Breast epithelium (tissue), 4 donors: ENCODE data around the gene HOXC10. TPM values are rescaled to one million over a fixed set of nuclear protein-coding genes. Genes with fewer than 3 reads are reported as not detected.

Experiments used
- DNase-seq, 2 donors: peaks; one replicate each; pipeline ENCODE4 v3.0.0-alpha.2; 2019; ENCODE audit warnings: low spot score in 2 of 2
- H3K27ac ChIP-seq, 2 donors: fragments of 200-600 bp; sonication (generic) in 1 of 2; one replicate each; pipeline ENCODE4 v1.5.1; 2016 to 2019; ENCODE audit warnings: mild to moderate bottlenecking in 1 of 2
- H3K27me3 ChIP-seq, 2 donors: fragments of 200-600 bp; sonication (generic) in 1 of 2; one replicate each; pipeline versions ENCODE4 v1.5.1 to v1.6.0; 2017 to 2019; ENCODE audit warnings: control low read depth in 1 of 2, mild to moderate bottlenecking in 1 of 2
- H3K36me3 ChIP-seq: fragments of 200-600 bp; one replicate; pipeline ENCODE4 v1.5.1; 2019
- H3K4me1 ChIP-seq, 2 donors: fragments of 200-600 bp; sonication (generic); one replicate each; pipeline ENCODE4 v1.5.1; 2016 to 2019; ENCODE audit warnings: control low read depth in 1 of 2
- H3K4me3 ChIP-seq, 3 donors: fragments of 200-600 bp; sonication (generic); 1 replicate in 2 of 3; 2 replicates in 1 of 3; pipeline ENCODE4 v1.5.1; 2016 to 2019; ENCODE audit warnings: mild to moderate bottlenecking in 3 of 3, moderate library complexity in 2 of 3
- H3K9me3 ChIP-seq, 2 donors: fragments of 200-600 bp; sonication (generic) in 1 of 2; one replicate each; pipeline ENCODE4 v1.5.1; 2016 to 2019; ENCODE audit warnings: control low read depth in 1 of 2
- CTCF ChIP-seq, 3 donors: fragments of 450-650 bp; IDR thresholded peaks; one replicate each; pipeline ENCODE4 v1.5.1; 2016 to 2017; ENCODE audit warnings: antibody characterized with exemption in 3 of 3, mild to moderate bottlenecking in 3 of 3, moderate library complexity in 3 of 3
- POLR2A ChIP-seq: fragments of 450-650 bp; IDR thresholded peaks from one replicate; pipeline ENCODE4 v1.6.1; 2016; ENCODE audit warnings: antibody characterized with exemption, mild to moderate bottlenecking, moderate library complexity
- POLR2AphosphoS5 ChIP-seq, 3 donors: sonication (generic); formaldehyde crosslinking; IDR thresholded peaks; one replicate each; pipeline ENCODE4 v1.6.1; 2017; ENCODE audit warnings: antibody characterized with exemption in 3 of 3
- intact Hi-C: fragments of 100-400 bp; cut with DNase I; formaldehyde crosslinking; loops from one replicate; pipeline ENCODE4 v1.15.1; 2023; ENCODE audit warnings: low total_unique reads
- total RNA-seq, 3 donors: library from RNA; depleted of rRNA; stranded (reverse); fragments of >200 nt; gene quantifications; one replicate each; pipeline ENCODE4 v1.1.0, GENCODE V29; 2016

HOXC10 gene
- total RNA-seq, 3 donors from 2014 or later = 2.0 to 10.9 (median 4.3) TPM

GRCh38 chr12:53948650-53949593 is 36.0 kb upstream of the HOXC10 start:
- DNase-seq = no peak
- peaks cover 11 to 92% of the 10 kb centered on the region in 2 donors for H3K27me3 ChIP-seq
- no peaks in the 10 kb centered on the region for H3K9me3 ChIP-seq
- H3K27ac ChIP-seq = no peak overlapping the region
- intact Hi-C loops = no loop called here
- H3K4me1 ChIP-seq = no peaks in the 10 kb centered on the region
- H3K4me3 ChIP-seq = no peak overlapping the region
- H3K36me3 ChIP-seq = no peaks in the 10 kb centered on the region
- TF ChIP-seq POLR2A (no peak), POLR2AphosphoS5 (IDR thresholded peaks at IDR 0.05) (no peak), CTCF (IDR thresholded peaks at IDR 0.05) (no peak)

- Histone ChIP-seq H3K4me3 (no peak overlapping the region), H3K4me1 (no peaks in the 10 kb centered on the region)
Observed at GRCh38 chr12:53949631-53950436, 35.1 kb upstream of the HOXC10 start.

GRCh38 chr12:53950437-53950773 is 34.5 kb upstream of the HOXC10 start:
- DNase-seq = no peak
- Histone ChIP-seq H3K4me1 (no peaks in the 10 kb centered on the region), H3K36me3 (no peaks in the 10 kb centered on the region), H3K9me3 (no peaks in the 10 kb centered on the region), H3K4me3 (no peak overlapping the region), H3K27ac (no peak overlapping the region), H3K27me3 (peaks cover 15 to 92% of the 10 kb centered on the region in 2 donors)
- TF ChIP-seq POLR2AphosphoS5 (IDR thresholded peaks at IDR 0.05) (no peak), CTCF (IDR thresholded peaks at IDR 0.05) (no peak), POLR2A (no peak)
- intact Hi-C loops = no loop called here

More at GRCh38 chr12:53949631-53950436, 35.1 kb upstream of the HOXC10 start:
- no peaks in the 10 kb centered on the region for H3K36me3 ChIP-seq
- no peaks in the 10 kb centered on the region for H3K9me3 ChIP-seq
- no peak for DNase-seq
- H3K27ac ChIP-seq = no peak overlapping the region
- intact Hi-C loops = no loop called here
- no peak for TF ChIP-seq POLR2AphosphoS5 (IDR thresholded peaks at IDR 0.05)
- TF ChIP-seq CTCF (IDR thresholded peaks at IDR 0.05) = no peak
- TF ChIP-seq POLR2A = no peak
- H3K27me3 ChIP-seq = peaks cover 10 to 92% of the 10 kb centered on the region in 2 donors

- intact Hi-C loops = no loop called here
- TF ChIP-seq POLR2AphosphoS5 (IDR thresholded peaks at IDR 0.05) (no peak), CTCF (IDR thresholded peaks at IDR 0.05) (no peak), POLR2A (no peak)
- no peaks in the 10 kb centered on the region for H3K4me1 ChIP-seq
- no peak overlapping the region for H3K27ac ChIP-seq
- H3K27me3 ChIP-seq = peaks cover 21 to 92% of the 10 kb centered on the region in 2 donors
- no peak for DNase-seq
- no peaks in the 10 kb centered on the region for H3K9me3 ChIP-seq
- H3K4me3 ChIP-seq = no peak overlapping the region
- H3K36me3 ChIP-seq = no peaks in the 10 kb centered on the region
Observed at GRCh38 chr12:53950789-53951576, 34.0 kb upstream of the HOXC10 start.
